HL-60 (cell line): ENCODE measurements around the gene CCNK.

ENCODE experiments used
- GABPA ChIP-seq: IDR thresholded peaks from 2 replicates; pipeline ENCODE4 v1.6.1; 2012; ENCODE audit warnings: low read depth
- POLR2AphosphoS5 ChIP-seq: IDR thresholded peaks from 2 replicates; pipeline ENCODE4 v1.6.1; 2012; ENCODE audit warnings: low read depth
- SPI1 ChIP-seq: IDR thresholded peaks from 2 replicates; pipeline ENCODE4 v1.6.1; 2012; ENCODE audit warnings: low read depth, mild to moderate bottlenecking, borderline replicate concordance
- TF ChIP-seq, protein P1 (sequence below): IDR thresholded peaks from one replicate; pipeline ENCODE4 v1.5.1; 2011; ENCODE audit warnings: low read length, control low read depth, inconsistent platforms; ENCODE audit not compliant: insufficient read depth
- TF ChIP-seq, protein P2 (sequence below): IDR thresholded peaks from 2 replicates; pipeline ENCODE4 v1.6.1; 2012; ENCODE audit warnings: low read depth; ENCODE audit not compliant: insufficient replicate concordance

DNA sequence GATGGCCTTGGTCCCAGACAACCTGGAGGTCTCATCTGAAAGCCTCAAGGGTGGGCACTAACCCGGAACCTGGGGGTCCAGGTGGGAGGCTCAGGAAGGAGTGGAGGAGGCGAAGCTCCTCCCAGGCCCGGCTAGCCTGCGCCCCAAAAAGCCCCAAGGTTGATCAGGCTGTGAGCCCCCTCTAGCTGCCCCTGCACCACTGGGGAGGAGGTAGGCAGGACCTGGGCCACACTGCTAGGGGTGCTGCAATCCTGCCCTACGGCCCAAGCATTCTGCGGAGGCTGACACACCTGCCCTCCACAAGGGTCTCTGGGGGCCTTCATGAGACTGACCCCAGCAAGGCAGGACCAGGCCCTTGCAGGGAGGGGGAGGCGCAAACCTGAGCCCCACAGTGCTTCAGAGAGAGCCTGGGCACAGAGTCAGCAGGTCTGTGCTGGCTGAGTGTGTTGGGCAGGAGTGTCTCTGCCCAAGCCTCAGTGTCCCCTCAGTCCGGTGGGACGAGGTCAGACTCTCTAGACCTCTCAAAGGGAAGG, 70.9 kb downstream of the CCNK start:
- TF ChIP-seq, protein P1, sequence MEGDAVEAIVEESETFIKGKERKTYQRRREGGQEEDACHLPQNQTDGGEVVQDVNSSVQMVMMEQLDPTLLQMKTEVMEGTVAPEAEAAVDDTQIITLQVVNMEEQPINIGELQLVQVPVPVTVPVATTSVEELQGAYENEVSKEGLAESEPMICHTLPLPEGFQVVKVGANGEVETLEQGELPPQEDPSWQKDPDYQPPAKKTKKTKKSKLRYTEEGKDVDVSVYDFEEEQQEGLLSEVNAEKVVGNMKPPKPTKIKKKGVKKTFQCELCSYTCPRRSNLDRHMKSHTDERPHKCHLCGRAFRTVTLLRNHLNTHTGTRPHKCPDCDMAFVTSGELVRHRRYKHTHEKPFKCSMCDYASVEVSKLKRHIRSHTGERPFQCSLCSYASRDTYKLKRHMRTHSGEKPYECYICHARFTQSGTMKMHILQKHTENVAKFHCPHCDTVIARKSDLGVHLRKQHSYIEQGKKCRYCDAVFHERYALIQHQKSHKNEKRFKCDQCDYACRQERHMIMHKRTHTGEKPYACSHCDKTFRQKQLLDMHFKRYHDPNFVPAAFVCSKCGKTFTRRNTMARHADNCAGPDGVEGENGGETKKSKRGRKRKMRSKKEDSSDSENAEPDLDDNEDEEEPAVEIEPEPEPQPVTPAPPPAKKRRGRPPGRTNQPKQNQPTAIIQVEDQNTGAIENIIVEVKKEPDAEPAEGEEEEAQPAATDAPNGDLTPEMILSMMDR: no peak
- TF ChIP-seq, protein P2, sequence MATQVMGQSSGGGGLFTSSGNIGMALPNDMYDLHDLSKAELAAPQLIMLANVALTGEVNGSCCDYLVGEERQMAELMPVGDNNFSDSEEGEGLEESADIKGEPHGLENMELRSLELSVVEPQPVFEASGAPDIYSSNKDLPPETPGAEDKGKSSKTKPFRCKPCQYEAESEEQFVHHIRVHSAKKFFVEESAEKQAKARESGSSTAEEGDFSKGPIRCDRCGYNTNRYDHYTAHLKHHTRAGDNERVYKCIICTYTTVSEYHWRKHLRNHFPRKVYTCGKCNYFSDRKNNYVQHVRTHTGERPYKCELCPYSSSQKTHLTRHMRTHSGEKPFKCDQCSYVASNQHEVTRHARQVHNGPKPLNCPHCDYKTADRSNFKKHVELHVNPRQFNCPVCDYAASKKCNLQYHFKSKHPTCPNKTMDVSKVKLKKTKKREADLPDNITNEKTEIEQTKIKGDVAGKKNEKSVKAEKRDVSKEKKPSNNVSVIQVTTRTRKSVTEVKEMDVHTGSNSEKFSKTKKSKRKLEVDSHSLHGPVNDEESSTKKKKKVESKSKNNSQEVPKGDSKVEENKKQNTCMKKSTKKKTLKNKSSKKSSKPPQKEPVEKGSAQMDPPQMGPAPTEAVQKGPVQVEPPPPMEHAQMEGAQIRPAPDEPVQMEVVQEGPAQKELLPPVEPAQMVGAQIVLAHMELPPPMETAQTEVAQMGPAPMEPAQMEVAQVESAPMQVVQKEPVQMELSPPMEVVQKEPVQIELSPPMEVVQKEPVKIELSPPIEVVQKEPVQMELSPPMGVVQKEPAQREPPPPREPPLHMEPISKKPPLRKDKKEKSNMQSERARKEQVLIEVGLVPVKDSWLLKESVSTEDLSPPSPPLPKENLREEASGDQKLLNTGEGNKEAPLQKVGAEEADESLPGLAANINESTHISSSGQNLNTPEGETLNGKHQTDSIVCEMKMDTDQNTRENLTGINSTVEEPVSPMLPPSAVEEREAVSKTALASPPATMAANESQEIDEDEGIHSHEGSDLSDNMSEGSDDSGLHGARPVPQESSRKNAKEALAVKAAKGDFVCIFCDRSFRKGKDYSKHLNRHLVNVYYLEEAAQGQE: no peak
- TF ChIP-seq POLR2AphosphoS5: no peak
- no peak for TF ChIP-seq GABPA
- no peak for TF ChIP-seq SPI1
